GM13977 (cell line): Measurements from ENCODE around the gene ZNF816.
"Not testable (repeated sequence)": the region's sequence is repeated elsewhere in the genome, so short reads cannot be mapped to it uniquely, and the experiment has no call there.

ENCODE experiments used
- DNase-seq: peaks from one replicate; pipeline ENCODE4 v3.0.0; 2012; ENCODE audit warnings: low spot score
- in situ Hi-C: fragments of 300-500 bp; cut with MboI; formaldehyde crosslinking; loops from one replicate; pipeline ENCODE4 v1.12.0; 2022; ENCODE audit warnings: low sequenced_read_pairs, low pct_unique_long_range_greater_than_20kb, mixed read lengths, inconsistent platforms; ENCODE audit not compliant: unreplicated experiment
- TF ChIP-seq, protein P1 (sequence below): IDR thresholded peaks from 2 replicates; pipeline ENCODE4 v1.5.1; 2012; ENCODE audit warnings: mild to moderate bottlenecking, control low read depth; ENCODE audit not compliant: insufficient read depth; ENCODE audit errors: extremely low read depth, missing control alignments

Gene ZNF816

DNA sequence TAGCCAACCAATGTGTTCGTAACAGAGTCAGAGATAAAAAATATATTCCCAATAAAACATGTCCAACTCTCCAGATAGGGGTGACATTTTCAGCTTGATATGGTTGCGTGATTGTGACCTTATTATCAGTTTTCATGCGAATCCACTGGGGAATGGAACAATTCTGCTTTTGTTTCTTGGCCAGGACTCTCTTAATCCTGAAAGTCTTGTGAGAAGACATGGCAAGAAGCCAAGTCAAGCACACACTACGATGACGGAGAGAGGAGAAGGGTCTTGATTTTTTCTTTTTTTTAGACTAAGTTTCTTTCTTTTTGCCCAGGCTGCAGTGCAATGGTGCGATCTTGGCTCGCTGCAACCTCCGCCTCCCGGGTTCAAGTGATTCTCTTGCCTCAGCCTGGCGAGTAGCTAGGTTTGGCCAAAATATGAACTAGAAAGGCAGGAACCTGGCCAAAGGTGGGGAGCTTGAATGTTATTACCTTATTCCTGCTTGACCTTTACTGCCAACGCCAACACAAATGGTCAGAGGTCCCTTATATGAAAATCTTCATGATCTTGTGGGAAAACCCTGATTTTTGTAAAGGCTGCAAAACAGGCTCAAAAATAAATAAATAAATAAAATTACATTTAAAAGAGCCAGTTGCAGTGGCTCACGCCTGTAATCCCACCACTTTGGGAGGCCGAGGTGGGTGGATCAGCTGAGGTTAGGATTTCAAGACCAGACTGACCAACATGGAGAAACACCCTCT, 14.5 kb downstream of the ZNF816 start:
- DNase-seq = no peak
- in situ Hi-C loops = loop anchor here (10.0 kb wide), 1 partner anchor 93 kb away; the partner anchor contains the start of gene ZNF468
- TF ChIP-seq, protein P1, sequence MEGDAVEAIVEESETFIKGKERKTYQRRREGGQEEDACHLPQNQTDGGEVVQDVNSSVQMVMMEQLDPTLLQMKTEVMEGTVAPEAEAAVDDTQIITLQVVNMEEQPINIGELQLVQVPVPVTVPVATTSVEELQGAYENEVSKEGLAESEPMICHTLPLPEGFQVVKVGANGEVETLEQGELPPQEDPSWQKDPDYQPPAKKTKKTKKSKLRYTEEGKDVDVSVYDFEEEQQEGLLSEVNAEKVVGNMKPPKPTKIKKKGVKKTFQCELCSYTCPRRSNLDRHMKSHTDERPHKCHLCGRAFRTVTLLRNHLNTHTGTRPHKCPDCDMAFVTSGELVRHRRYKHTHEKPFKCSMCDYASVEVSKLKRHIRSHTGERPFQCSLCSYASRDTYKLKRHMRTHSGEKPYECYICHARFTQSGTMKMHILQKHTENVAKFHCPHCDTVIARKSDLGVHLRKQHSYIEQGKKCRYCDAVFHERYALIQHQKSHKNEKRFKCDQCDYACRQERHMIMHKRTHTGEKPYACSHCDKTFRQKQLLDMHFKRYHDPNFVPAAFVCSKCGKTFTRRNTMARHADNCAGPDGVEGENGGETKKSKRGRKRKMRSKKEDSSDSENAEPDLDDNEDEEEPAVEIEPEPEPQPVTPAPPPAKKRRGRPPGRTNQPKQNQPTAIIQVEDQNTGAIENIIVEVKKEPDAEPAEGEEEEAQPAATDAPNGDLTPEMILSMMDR = no peak

DNA sequence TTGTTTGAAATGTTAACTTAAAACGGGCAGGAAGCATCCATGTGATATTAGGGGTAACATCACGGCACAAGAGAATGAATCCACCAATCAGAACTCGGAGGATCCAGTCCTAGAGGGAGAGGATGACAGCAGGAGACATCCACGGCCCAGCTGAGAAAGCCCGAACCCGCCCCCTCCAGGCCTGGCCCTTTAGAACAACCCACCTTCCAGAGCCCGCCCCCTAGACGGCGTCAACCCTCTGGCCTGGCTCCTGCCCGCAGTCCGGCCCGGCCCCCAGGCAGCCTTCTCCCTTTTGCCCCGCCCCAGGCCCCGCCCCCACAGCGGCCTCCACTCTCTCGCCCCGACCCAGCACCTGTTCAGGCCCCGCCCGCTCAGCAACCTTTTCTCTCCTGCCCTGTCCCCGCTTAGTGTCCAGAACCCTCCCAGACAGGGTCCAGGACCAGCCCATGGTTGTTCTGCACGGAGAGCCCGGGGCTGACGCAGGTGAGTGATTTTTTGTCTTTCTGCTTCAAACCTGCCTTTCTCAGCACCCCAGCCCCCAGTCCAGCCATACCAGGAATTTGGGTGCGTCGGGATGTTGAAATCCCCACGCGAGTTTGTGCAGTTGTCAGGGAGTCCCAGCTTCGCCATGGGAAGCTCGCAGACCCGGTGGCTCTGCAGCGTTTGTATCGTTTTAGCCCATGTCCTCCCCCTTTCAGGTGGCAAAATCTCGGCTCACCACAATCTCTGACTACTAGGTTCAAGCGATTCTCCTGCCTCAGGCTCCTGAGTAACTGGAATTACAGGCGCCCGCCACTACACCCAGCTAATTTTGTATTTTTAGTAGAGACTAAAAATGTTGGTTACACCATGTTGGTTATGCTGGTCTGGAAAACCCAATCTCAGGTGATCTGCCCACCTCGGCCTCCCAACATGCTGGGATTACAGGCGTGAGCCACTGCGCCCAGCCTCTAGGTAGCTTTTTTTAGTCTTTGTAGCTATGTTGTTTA, 16.1 kb downstream of the ZNF816 start:
- in situ Hi-C loops = loop anchor here (10.0 kb wide), 1 partner anchor 92 kb away; the partner anchor contains the start of gene ZNF468
- TF ChIP-seq, protein P1 = no peak
- DNase-seq = no peak

DNA sequence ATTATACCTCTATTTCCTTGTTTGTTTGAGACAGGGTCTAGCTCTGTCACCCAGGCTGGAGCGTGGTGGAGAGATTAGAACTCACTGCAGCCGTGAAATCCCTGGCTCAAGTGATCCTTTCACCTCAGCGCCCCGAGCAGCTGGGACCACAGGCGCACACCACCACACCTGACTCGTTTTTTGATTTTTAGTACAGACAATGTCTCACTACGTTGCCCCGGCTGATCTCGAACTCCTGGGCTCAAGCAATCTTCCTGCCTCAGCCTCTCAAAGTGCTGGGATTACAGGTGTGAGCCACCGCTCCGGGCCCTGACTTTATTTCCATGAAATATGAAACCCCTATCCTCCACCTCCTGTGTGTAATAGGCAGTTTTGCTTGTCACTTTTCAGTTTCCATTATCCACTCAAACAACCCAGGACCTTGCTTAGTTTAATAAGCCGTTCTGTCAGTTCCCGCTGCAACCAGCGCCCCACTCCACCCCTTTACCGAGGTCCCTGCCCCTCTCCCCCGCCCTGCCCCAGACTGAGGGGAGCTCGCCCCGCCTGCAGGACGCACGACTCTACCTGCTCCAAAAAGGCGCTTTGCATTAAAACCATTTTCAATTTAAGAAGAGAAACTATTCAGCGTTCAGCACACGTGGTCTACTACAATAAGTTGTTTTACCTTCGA, 16.9 kb downstream of the ZNF816 start:
- in situ Hi-C loops = loop anchor here (10.0 kb wide), 1 partner anchor 91 kb away; the partner anchor contains the start of gene ZNF468
- TF ChIP-seq, protein P1 = no peak
- no peak for DNase-seq

DNA sequence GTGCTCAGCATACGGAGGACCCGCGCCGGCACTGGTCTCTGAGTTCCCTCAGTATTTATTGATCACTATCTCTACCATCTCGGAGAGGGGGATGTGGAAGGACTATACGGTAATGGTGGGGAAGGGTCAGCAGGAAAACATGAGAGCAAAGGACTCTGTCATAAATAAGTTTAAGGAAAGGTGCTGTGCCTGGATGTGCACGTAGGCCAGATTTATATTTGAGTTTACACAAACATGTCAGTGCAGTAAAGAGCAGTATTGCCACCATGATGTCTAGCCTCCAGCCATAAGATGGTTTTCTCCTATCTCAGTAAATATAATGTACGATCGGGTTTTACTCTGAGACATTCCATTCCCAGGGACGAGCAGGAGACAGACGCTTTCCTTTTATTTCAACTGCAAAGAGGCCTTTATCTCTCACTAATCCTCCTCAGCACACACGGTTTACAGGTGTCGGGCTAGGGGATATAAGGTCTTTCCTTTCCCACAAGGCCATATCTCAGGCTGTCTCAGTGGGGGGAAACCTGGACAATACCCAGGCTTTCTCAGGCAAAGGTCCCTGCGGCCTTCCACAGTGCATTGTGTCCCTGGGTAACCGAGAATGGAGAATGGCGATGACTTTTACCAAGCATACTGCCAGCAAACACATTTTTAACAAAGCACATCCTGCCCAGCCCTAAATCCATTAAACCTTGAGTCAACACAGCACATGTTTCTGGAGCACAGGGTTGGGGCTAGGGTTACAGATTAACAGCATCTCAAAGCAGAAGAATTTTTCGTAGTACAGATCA, 17.8 kb downstream of the ZNF816 start:
- in situ Hi-C loops = loop anchor here (10.0 kb wide), 1 partner anchor 90 kb away; the partner anchor contains the start of gene ZNF468
- not testable (repeated sequence) for DNase-seq

GRCh38 chr19:52943884-52944643, 18.6 kb downstream of the ZNF816 start:
- in situ Hi-C loops = loop anchor here (10.0 kb wide), 1 partner anchor 89 kb away; the partner anchor contains the start of gene ZNF468
- TF ChIP-seq, protein P1 = no peak
- DNase-seq = no peak
